CD4-positive, alpha-beta memory T cell (primary cell): ENCODE results near the gene GTSF1L. TPM values are rescaled to one million over a fixed set of nuclear protein-coding genes. Genes with fewer than 3 reads are reported as not detected.

Experiments used
- CTCF ChIA-PET: fragments of 350-600 bp; sonication (Branson Sonifier 250); formaldehyde crosslinking; loops from one replicate; lab custom pipeline; 2021; ENCODE audit warnings: inconsistent platforms; ENCODE audit not compliant: partially characterized antibody; lab: Charles Lee
- POLR2A ChIA-PET: fragments of 350-600 bp; sonication (Branson Sonifier 250); formaldehyde crosslinking; loops from one replicate; lab custom pipeline; 2021; ENCODE audit not compliant: partially characterized antibody; lab: Charles Lee
- DNase-seq, 5 donors: peaks; one replicate each; pipeline versions ENCODE4 v3.0.0 to v3.0.0-alpha.2; 2020 to 2022; ENCODE audit warnings: mixed read lengths in 1 of 5
- H3K27ac ChIP-seq: one replicate; pipeline ENCODE4 v1.7.0; 2013; ENCODE audit warnings: low read depth, low read length
- H3K27me3 ChIP-seq: 2 replicates; pipeline ENCODE4 v1.7.0; 2013; ENCODE audit warnings: mild to moderate bottlenecking, low read length, moderate library complexity; ENCODE audit not compliant: insufficient read depth
- H3K36me3 ChIP-seq: 2 replicates; pipeline ENCODE4 v1.7.0; 2013; ENCODE audit warnings: mild to moderate bottlenecking, low read length, moderate library complexity; ENCODE audit not compliant: insufficient read depth
- H3K4me1 ChIP-seq: 2 replicates; pipeline ENCODE4 v1.7.0; 2013; ENCODE audit warnings: mild to moderate bottlenecking, low read length, moderate library complexity; ENCODE audit not compliant: insufficient read depth
- H3K4me3 ChIP-seq, 2 donors: one replicate each; pipeline ENCODE4 v1.7.0; 2013; ENCODE audit warnings: low read length in 2 of 2, mild to moderate bottlenecking in 1 of 2
- H3K9me3 ChIP-seq, 2 donors: one replicate each; pipeline ENCODE4 v1.7.0; 2013; ENCODE audit warnings: low read length in 2 of 2, control low read depth in 1 of 2; ENCODE audit not compliant: control insufficient read depth in 1 of 2
- H3K27ac Mint-ChIP-seq, 7 donors: one replicate each; pipeline ENCODE4 v1.8.0; 2020 to 2021; ENCODE audit warnings: mixed read lengths in 7 of 7, mild to moderate bottlenecking in 6 of 7, inconsistent platforms in 3 of 7, moderate library complexity in 3 of 7
- H3K27me3 Mint-ChIP-seq, 2 donors: one replicate each; pipeline ENCODE4 v1.8.0; 2020 to 2021; ENCODE audit warnings: mixed read lengths in 2 of 2
- H3K36me3 Mint-ChIP-seq, 2 donors: one replicate each; pipeline ENCODE4 v1.8.0; 2020 to 2021; ENCODE audit warnings: mixed read lengths in 2 of 2, inconsistent platforms in 1 of 2, mild to moderate bottlenecking in 1 of 2
- H3K4me1 Mint-ChIP-seq, 4 donors: one replicate each; pipeline ENCODE4 v1.8.0; 2020 to 2021; ENCODE audit warnings: mixed read lengths in 4 of 4, mild to moderate bottlenecking in 1 of 4
- H3K4me3 Mint-ChIP-seq, 8 donors: one replicate each; pipeline ENCODE4 v1.8.0; 2020 to 2021; ENCODE audit warnings: mixed read lengths in 8 of 8, mild to moderate bottlenecking in 7 of 8, moderate library complexity in 6 of 8, inconsistent platforms in 3 of 8
- H3K9me3 Mint-ChIP-seq, 8 donors: one replicate each; pipeline ENCODE4 v1.8.0; 2020 to 2021; ENCODE audit warnings: mixed read lengths in 8 of 8, mild to moderate bottlenecking in 5 of 8, inconsistent platforms in 3 of 8, moderate library complexity in 1 of 8
- intact Hi-C: fragments of 100-400 bp; cut with micrococcal nuclease; formaldehyde crosslinking; loops from one replicate; pipeline ENCODE4 v1.15.1; 2023
- polyA plus RNA-seq, 2 donors: library from polyadenylated mRNA; unstranded; fragments of 300-500 nt; fragmentation: Illumina TruSeq; gene quantifications; one replicate each; pipeline ENCODE4 v1.2.3, GENCODE V29; 2021
- total RNA-seq, 2 experiments: library from RNA; stranded (reverse); gene quantifications; one replicate each; pipeline ENCODE4 v1.2.3, GENCODE V29; 2021

GTSF1L gene
- total and polyA plus RNA-seq, 4 experiments from 2014 or later, result not detected

- Histone ChIP-seq H3K27me3 (no peaks in the 10 kb centered on the region), H3K9me3 (no peaks in the 10 kb centered on the region), H3K27ac (no peak overlapping the region), H3K36me3 (no peaks in the 10 kb centered on the region), H3K4me1 (no peaks in the 10 kb centered on the region), H3K4me3 (no peak overlapping the region)
- Mint-ChIP-seq H3K27ac (no peak overlapping the region), H3K36me3 (no peaks in the 10 kb centered on the region), H3K27me3 (no peaks in the 10 kb centered on the region), H3K9me3 (peaks cover 0 to 3% (median 0%) of the 10 kb centered on the region in 8 donors), H3K4me3 (no peak overlapping the region), H3K4me1 (peaks cover 0 to 4% (median under 1%) of the 10 kb centered on the region in 4 donors)
- no peak for DNase-seq
- ChIA-PET POLR2A (no interaction called here), CTCF (no interaction called here)
- intact Hi-C loops, result no loop called here
Observed at GRCh38 chr20:43682446-43682845, 44.4 kb downstream of the GTSF1L start.

- Histone ChIP-seq H3K9me3 (no peaks in the 10 kb centered on the region), H3K4me1 (no peaks in the 10 kb centered on the region), H3K36me3 (no peaks in the 10 kb centered on the region), H3K27me3 (no peaks in the 10 kb centered on the region), H3K27ac (no peak overlapping the region), H3K4me3 (no peak overlapping the region)
- no peaks in the 10 kb centered on the region for H3K27me3 Mint-ChIP-seq
- intact Hi-C loops, result no loop called here
- no peak overlapping the region for H3K27ac Mint-ChIP-seq
- no peak for DNase-seq
- peaks cover 0 to 4% (median 1%) of the 10 kb centered on the region in 4 donors for H3K4me1 Mint-ChIP-seq
- H3K4me3 Mint-ChIP-seq, result no peak overlapping the region
- no peaks in the 10 kb centered on the region for H3K36me3 Mint-ChIP-seq
- ChIA-PET POLR2A (no interaction called here), CTCF (no interaction called here)
- H3K9me3 Mint-ChIP-seq, result peaks cover 0 to 3% (median 0%) of the 10 kb centered on the region in 8 donors
Observed at GRCh38 chr20:43681991-43682410, 44.8 kb downstream of the GTSF1L start.

GRCh38 chr20:43681468-43681942 is 45.3 kb downstream of the GTSF1L start:
- Histone ChIP-seq H3K36me3 (no peaks in the 10 kb centered on the region), H3K4me1 (no peaks in the 10 kb centered on the region), H3K27me3 (no peaks in the 10 kb centered on the region), H3K9me3 (no peaks in the 10 kb centered on the region), H3K27ac (no peak overlapping the region), H3K4me3 (no peak overlapping the region)
- intact Hi-C loops, result no loop called here
- POLR2A ChIA-PET, result no interaction called here
- Mint-ChIP-seq H3K27me3 (no peaks in the 10 kb centered on the region), H3K36me3 (no peaks in the 10 kb centered on the region), H3K4me1 (peaks cover 0 to 4% (median 1%) of the 10 kb centered on the region in 4 donors), H3K9me3 (peaks cover 0 to 3% (median 0%) of the 10 kb centered on the region in 8 donors), H3K27ac (peak overlapping the region in 1 of 7 donors; percentile 46), H3K4me3 (no peak overlapping the region)
- CTCF ChIA-PET, result interaction anchor here (0.8 kb wide), 1 partner anchor 10 kb away, joined by 3 read pairs; no protein-coding TSS in a partner anchor
- no peak for DNase-seq

- DNase-seq, result no peak
- Histone ChIP-seq H3K27ac (no peak overlapping the region), H3K4me3 (no peak overlapping the region), H3K9me3 (no peaks in the 10 kb centered on the region), H3K36me3 (no peaks in the 10 kb centered on the region), H3K4me1 (no peaks in the 10 kb centered on the region), H3K27me3 (no peaks in the 10 kb centered on the region)
- ChIA-PET POLR2A (no interaction called here), CTCF (interaction anchor here (0.8 kb wide), 1 partner anchor 11 kb away, joined by 3 read pairs; no protein-coding TSS in a partner anchor)
- H3K36me3 Mint-ChIP-seq, result peaks cover 0 to 2% of the 10 kb centered on the region in 2 donors
- peaks cover 0 to 4% (median 1%) of the 10 kb centered on the region in 4 donors for H3K4me1 Mint-ChIP-seq
- H3K4me3 Mint-ChIP-seq, result no peak overlapping the region
- peak overlapping the region in 1 of 7 donors; percentile 39 for H3K27ac Mint-ChIP-seq
- H3K27me3 Mint-ChIP-seq, result no peaks in the 10 kb centered on the region
- intact Hi-C loops, result no loop called here
- peaks cover 0 to 4% (median 0%) of the 10 kb centered on the region in 8 donors for H3K9me3 Mint-ChIP-seq
Observed at GRCh38 chr20:43680981-43681380, 45.8 kb downstream of the GTSF1L start.

GRCh38 chr20:43676368-43676767 is 50.4 kb downstream of the GTSF1L start:
- Histone ChIP-seq H3K27me3 (no peaks in the 10 kb centered on the region), H3K4me1 (no peaks in the 10 kb centered on the region), H3K9me3 (no peaks in the 10 kb centered on the region), H3K27ac (no peak overlapping the region), H3K36me3 (no peaks in the 10 kb centered on the region), H3K4me3 (no peak overlapping the region)
- Mint-ChIP-seq H3K27ac (no peak overlapping the region), H3K27me3 (peaks cover 0 to 2% of the 10 kb centered on the region in 2 donors), H3K36me3 (peaks cover 0 to 5% of the 10 kb centered on the region in 2 donors), H3K4me3 (no peak overlapping the region), H3K9me3 (peaks cover 0 to 9% (median 3%) of the 10 kb centered on the region in 8 donors), H3K4me1 (peaks cover 0 to 2% (median under 1%) of the 10 kb centered on the region in 4 donors)
- DNase-seq, result no peak
- ChIA-PET CTCF (no interaction called here), POLR2A (no interaction called here)
- intact Hi-C loops, result no loop called here

Other genes with a start within 250 kb of the GTSF1L start
- 10 to 100 TPM; 18.3 to 22.5 TPM for gene L3MBTL1, start 219.3 kb downstream of the GTSF1L start, total RNA-seq
- gene L3MBTL1, start 219.3 kb downstream of the GTSF1L start, polyA plus RNA-seq, result 1 to 10 TPM; 1.3 to 1.4 TPM
- gene SGK2, start 168.0 kb downstream of the GTSF1L start, total RNA-seq, result 1 to 10 TPM in 1 of 2 experiments, under 1 TPM in 1; 0.70 to 1.6 TPM
- gene SGK2, start 168.0 kb downstream of the GTSF1L start, polyA plus RNA-seq, result not detected
- 10 to 100 TPM; 13.3 to 18.2 TPM for gene IFT52, start 136.1 kb downstream of the GTSF1L start, total RNA-seq
- 10 to 100 TPM; 27.4 to 30.6 TPM for gene IFT52, start 136.1 kb downstream of the GTSF1L start, polyA plus RNA-seq
- under 1 TPM in 1 of 2 experiments, not detected in 1; 0.11 TPM for gene MYBL2, start 59.9 kb downstream of the GTSF1L start, total RNA-seq
- gene MYBL2, start 59.9 kb downstream of the GTSF1L start, polyA plus RNA-seq, result under 1 TPM in 1 of 2 donors, not detected in 1; 0.22 TPM
- gene TOX2, start 187.8 kb upstream of the GTSF1L start, total RNA-seq, result under 1 TPM; 0.33 to 0.64 TPM
- gene TOX2, start 187.8 kb upstream of the GTSF1L start, polyA plus RNA-seq, result 1 to 10 TPM in 1 of 2 donors, under 1 TPM in 1; 0.22 to 1.1 TPM